Glomerular visceral epithelial cell (primary cell): ENCODE data around the gene S1PR1.

ENCODE experiments used
- DNase-seq: peaks from one replicate; pipeline ENCODE4 v3.0.0-alpha.2; 2016; ENCODE audit errors: extremely low spot score

S1PR1 gene

GRCh38 chr1:101280049-101280592, 43.3 kb downstream of the S1PR1 start:
- DNase-seq: no peak

GRCh38 chr1:101280942-101281654, 44.3 kb downstream of the S1PR1 start:
- no peak for DNase-seq

GRCh38 chr1:101281751-101282150, 44.9 kb downstream of the S1PR1 start:
- DNase-seq: no peak

GRCh38 chr1:101282314-101283038, 45.7 kb downstream of the S1PR1 start:
- no peak for DNase-seq

- no peak for DNase-seq
These were observed 46.6 kb downstream of the S1PR1 start for GRCh38 chr1:101283443-101283842.

- no peak for DNase-seq
These were observed 47.2 kb downstream of the S1PR1 start for GRCh38 chr1:101284021-101284420.

- DNase-seq: no peak
These were observed 47.9 kb downstream of the S1PR1 start for GRCh38 chr1:101284622-101285218.

- DNase-seq: no peak
These were observed 49.2 kb downstream of the S1PR1 start for GRCh38 chr1:101285922-101286570.

- peak; percentile 79 for DNase-seq
These were observed 51.7 kb downstream of the S1PR1 start for GRCh38 chr1:101288491-101288944.

GRCh38 chr1:101290119-101290921, 53.5 kb downstream of the S1PR1 start:
- no peak for DNase-seq
